HepG2 (cell line): ENCODE results near the gene SMARCA5. TPM values are rescaled to one million over a fixed set of nuclear protein-coding genes. Genes with fewer than 3 reads are reported as not detected.

Experiments used
- AKAP8 ChIP-seq: sonication (generic); formaldehyde crosslinking; IDR thresholded peaks from 2 replicates; pipeline ENCODE4 v1.5.1; 2020; ENCODE audit warnings: mild to moderate bottlenecking, missing genetic modification reagents
- ATF2 ChIP-seq: sonication (generic); formaldehyde crosslinking; IDR thresholded peaks from 2 replicates; pipeline ENCODE4 v1.4.0; 2020; ENCODE audit warnings: missing genetic modification reagents
- CREB1 ChIP-seq, 2 experiments: fragments of 450-650 bp in 1 of 2; IDR thresholded peaks; 2 replicates each; pipeline ENCODE4 v1.6.1; 2016 to 2017; ENCODE audit warnings: control low read depth in 1 of 2, mild to moderate bottlenecking in 1 of 2, missing compliant biosample characterization in 1 of 2, missing genetic modification characterization in 1 of 2
- IRX3 ChIP-seq: sonication (generic); formaldehyde crosslinking; IDR thresholded peaks from 2 replicates; pipeline ENCODE4 v1.8.1; 2023; ENCODE audit warnings: mild to moderate bottlenecking, low read depth, missing genetic modification reagents, borderline replicate concordance
- RAD21 ChIP-seq: fragments of 450-650 bp; formaldehyde crosslinking; IDR thresholded peaks from 2 replicates; pipeline ENCODE4 v1.5.0; 2020; ENCODE audit warnings: mild to moderate bottlenecking
- TFDP2 ChIP-seq: sonication (generic); formaldehyde crosslinking; IDR thresholded peaks from 2 replicates; pipeline ENCODE4 v1.4.0; 2020; ENCODE audit warnings: missing genetic modification reagents
- ZNF546 ChIP-seq: sonication (generic); formaldehyde crosslinking; conservative IDR thresholded peaks from 2 replicates; pipeline ENCODE4 v1.8.1; 2023; ENCODE audit warnings: mild to moderate bottlenecking, missing genetic modification reagents
- polyA plus RNA-seq, 8 experiments: library from polyadenylated mRNA; depleted of rRNA in 3 of 8; stranded (reverse) in 7 of 8; unstranded in 1 of 8; fragments of >200 nt; fragmentation: Illumina TruSeq in 4 of 8; extraction: Trizol in 4 of 8; gene quantifications; 2 replicates each; pipeline versions ENCODE4 v1.2.1 to v1.2.3, GENCODE V29; 2011 to 2016; ENCODE audit warnings: low read depth in 4 of 8, missing spikeins in 1 of 8, mixed read lengths in 1 of 8; ENCODE audit not compliant: insufficient read depth in 1 of 8
- total RNA-seq, 5 experiments: library from RNA; depleted of rRNA; stranded (reverse); fragments of >200 nt; fragmentation: Illumina TruSeq; extraction: Trizol; gene quantifications; 2 replicates each; pipeline ENCODE4 v1.2.3, GENCODE V29; 2016; ENCODE audit warnings: low read depth in 1 of 5
- TF ChIP-seq, protein P1 (sequence below), 2 experiments: fragments of 450-650 bp in 1 of 2; sonication (generic) in 1 of 2; formaldehyde crosslinking in 1 of 2; IDR thresholded peaks; 2 replicates each; pipeline versions ENCODE4 v1.6.1 to v1.8.0; 2016 to 2022; ENCODE audit warnings: antibody characterized with exemption in 1 of 2, mild to moderate bottlenecking in 1 of 2, missing genetic modification reagents in 1 of 2
- TF ChIP-seq, protein P2 (sequence below): sonication (generic); formaldehyde crosslinking; IDR thresholded peaks from 2 replicates; pipeline ENCODE4 v1.4.0; 2020; ENCODE audit warnings: mild to moderate bottlenecking, missing genetic modification reagents
- TF ChIP-seq, protein P3 (sequence below): sonication (generic); formaldehyde crosslinking; IDR thresholded peaks from 2 replicates; pipeline ENCODE4 v1.5.1; 2020; ENCODE audit warnings: mild to moderate bottlenecking, missing genetic modification reagents, moderate library complexity

SMARCA5 gene
- total and polyA plus RNA-seq, 2 of the 13 experiments (the other 11 are each of a cell fraction or from before 2014, with no cell fraction given): 7.0 to 37.5 TPM

GRCh38 chr4:143513314-143514168 is at the start of gene SMARCA5 (continued):
- TF ChIP-seq, protein P1, sequence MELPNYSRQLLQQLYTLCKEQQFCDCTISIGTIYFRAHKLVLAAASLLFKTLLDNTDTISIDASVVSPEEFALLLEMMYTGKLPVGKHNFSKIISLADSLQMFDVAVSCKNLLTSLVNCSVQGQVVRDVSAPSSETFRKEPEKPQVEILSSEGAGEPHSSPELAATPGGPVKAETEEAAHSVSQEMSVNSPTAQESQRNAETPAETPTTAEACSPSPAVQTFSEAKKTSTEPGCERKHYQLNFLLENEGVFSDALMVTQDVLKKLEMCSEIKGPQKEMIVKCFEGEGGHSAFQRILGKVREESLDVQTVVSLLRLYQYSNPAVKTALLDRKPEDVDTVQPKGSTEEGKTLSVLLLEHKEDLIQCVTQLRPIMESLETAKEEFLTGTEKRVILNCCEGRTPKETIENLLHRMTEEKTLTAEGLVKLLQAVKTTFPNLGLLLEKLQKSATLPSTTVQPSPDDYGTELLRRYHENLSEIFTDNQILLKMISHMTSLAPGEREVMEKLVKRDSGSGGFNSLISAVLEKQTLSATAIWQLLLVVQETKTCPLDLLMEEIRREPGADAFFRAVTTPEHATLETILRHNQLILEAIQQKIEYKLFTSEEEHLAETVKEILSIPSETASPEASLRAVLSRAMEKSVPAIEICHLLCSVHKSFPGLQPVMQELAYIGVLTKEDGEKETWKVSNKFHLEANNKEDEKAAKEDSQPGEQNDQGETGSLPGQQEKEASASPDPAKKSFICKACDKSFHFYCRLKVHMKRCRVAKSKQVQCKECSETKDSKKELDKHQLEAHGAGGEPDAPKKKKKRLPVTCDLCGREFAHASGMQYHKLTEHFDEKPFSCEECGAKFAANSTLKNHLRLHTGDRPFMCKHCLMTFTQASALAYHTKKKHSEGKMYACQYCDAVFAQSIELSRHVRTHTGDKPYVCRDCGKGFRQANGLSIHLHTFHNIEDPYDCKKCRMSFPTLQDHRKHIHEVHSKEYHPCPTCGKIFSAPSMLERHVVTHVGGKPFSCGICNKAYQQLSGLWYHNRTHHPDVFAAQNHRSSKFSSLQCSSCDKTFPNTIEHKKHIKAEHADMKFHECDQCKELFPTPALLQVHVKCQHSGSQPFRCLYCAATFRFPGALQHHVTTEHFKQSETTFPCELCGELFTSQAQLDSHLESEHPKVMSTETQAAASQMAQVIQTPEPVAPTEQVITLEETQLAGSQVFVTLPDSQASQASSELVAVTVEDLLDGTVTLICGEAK (IDR thresholded peaks at IDR 0.05): no peak
- TF ChIP-seq, protein P1 (CRISPR knock-in tag; IDR thresholded peaks at IDR 0.05): peak; percentile 58
- TF ChIP-seq ATF2 (CRISPR knock-in tag): peak; percentile 33; the same call in 1 of the 2 replicates
- no peak; the same call in 1 of the 2 replicates for TF ChIP-seq TFDP2 (CRISPR knock-in tag)
- peak; percentile 60; the same call in 1 of the 2 replicates for TF ChIP-seq AKAP8 (CRISPR knock-in tag)
- TF ChIP-seq, protein P2, sequence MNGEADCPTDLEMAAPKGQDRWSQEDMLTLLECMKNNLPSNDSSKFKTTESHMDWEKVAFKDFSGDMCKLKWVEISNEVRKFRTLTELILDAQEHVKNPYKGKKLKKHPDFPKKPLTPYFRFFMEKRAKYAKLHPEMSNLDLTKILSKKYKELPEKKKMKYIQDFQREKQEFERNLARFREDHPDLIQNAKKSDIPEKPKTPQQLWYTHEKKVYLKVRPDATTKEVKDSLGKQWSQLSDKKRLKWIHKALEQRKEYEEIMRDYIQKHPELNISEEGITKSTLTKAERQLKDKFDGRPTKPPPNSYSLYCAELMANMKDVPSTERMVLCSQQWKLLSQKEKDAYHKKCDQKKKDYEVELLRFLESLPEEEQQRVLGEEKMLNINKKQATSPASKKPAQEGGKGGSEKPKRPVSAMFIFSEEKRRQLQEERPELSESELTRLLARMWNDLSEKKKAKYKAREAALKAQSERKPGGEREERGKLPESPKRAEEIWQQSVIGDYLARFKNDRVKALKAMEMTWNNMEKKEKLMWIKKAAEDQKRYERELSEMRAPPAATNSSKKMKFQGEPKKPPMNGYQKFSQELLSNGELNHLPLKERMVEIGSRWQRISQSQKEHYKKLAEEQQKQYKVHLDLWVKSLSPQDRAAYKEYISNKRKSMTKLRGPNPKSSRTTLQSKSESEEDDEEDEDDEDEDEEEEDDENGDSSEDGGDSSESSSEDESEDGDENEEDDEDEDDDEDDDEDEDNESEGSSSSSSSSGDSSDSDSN (CRISPR knock-in tag): peak; percentile 96
- TF ChIP-seq, protein P3, sequence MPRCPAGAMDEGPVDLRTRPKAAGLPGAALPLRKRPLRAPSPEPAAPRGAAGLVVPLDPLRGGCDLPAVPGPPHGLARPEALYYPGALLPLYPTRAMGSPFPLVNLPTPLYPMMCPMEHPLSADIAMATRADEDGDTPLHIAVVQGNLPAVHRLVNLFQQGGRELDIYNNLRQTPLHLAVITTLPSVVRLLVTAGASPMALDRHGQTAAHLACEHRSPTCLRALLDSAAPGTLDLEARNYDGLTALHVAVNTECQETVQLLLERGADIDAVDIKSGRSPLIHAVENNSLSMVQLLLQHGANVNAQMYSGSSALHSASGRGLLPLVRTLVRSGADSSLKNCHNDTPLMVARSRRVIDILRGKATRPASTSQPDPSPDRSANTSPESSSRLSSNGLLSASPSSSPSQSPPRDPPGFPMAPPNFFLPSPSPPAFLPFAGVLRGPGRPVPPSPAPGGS (CRISPR knock-in tag): peak; percentile 76; the same call in 1 of the 2 replicates
- peak; percentile 71 for TF ChIP-seq CREB1 (IDR thresholded peaks at IDR 0.05)
- TF ChIP-seq CREB1 (CRISPR knock-in tag; IDR thresholded peaks at IDR 0.05): peak; percentile 54; the same call in 1 of the 2 replicates
- 0 out of 2 replicates have a peak, but pooled peaks have one; percentile 34 for TF ChIP-seq RAD21 (CRISPR knock-in tag)
- TF ChIP-seq IRX3 (CRISPR knock-in tag): 0 out of 2 replicates have a peak, but pooled peaks have one; percentile 46
- TF ChIP-seq ZNF546 (CRISPR knock-in tag): 0 out of 2 replicates have a peak, but pooled peaks have one; percentile 25
